ENCODE measurements around the gene HIGD2B.
"Not testable (repeated sequence)": the region's sequence is repeated elsewhere in the genome, so short reads cannot be mapped to it uniquely, and the experiment has no call there.

HIGD2B gene

GRCh38 chr15:72648631-72649253, 37.2 kb downstream of the HIGD2B start:
- not testable (repeated sequence) for H3K4me1 ChIP-seq; DNase-seq; H3K4me3 ChIP-seq (ENCODE audit: low read depth, low read length); H3K27me3 ChIP-seq; H3K9me3 ChIP-seq; H3K36me3 ChIP-seq

- not testable (repeated sequence) for DNase-seq, H3K9me3 ChIP-seq
Observed at GRCh38 chr15:72642271-72642670, 43.7 kb downstream of the HIGD2B start.

GRCh38 chr15:72639759-72640483, 46.1 kb downstream of the HIGD2B start:
- H3K36me3 ChIP-seq; DNase-seq; H3K4me3 ChIP-seq (ENCODE audit: low read depth, low read length); H3K4me1 ChIP-seq; H3K27me3 ChIP-seq; H3K9me3 ChIP-seq: not testable (repeated sequence)

More at GRCh38 chr15:72642271-72642670, 43.7 kb downstream of the HIGD2B start:
- H3K4me3 ChIP-seq (ENCODE audit: low read depth, low read length); H3K27me3 ChIP-seq; H3K4me1 ChIP-seq; H3K36me3 ChIP-seq: not testable (repeated sequence)

- not testable (repeated sequence) for H3K36me3 ChIP-seq, H3K9me3 ChIP-seq, H3K27me3 ChIP-seq, H3K4me1 ChIP-seq
- peak; percentile 75 for DNase-seq
- H3K4me3 ChIP-seq (ENCODE audit: low read depth, low read length): peak overlapping the region; percentile 41
Observed at GRCh38 chr15:72636519-72637282, 49.3 kb downstream of the HIGD2B start.

- not testable (repeated sequence) for H3K4me1 ChIP-seq; H3K27me3 ChIP-seq; H3K9me3 ChIP-seq; H3K36me3 ChIP-seq; DNase-seq; H3K4me3 ChIP-seq (ENCODE audit: low read depth, low read length)
Observed at GRCh38 chr15:72629068-72629570, 56.9 kb downstream of the HIGD2B start.

DNA sequence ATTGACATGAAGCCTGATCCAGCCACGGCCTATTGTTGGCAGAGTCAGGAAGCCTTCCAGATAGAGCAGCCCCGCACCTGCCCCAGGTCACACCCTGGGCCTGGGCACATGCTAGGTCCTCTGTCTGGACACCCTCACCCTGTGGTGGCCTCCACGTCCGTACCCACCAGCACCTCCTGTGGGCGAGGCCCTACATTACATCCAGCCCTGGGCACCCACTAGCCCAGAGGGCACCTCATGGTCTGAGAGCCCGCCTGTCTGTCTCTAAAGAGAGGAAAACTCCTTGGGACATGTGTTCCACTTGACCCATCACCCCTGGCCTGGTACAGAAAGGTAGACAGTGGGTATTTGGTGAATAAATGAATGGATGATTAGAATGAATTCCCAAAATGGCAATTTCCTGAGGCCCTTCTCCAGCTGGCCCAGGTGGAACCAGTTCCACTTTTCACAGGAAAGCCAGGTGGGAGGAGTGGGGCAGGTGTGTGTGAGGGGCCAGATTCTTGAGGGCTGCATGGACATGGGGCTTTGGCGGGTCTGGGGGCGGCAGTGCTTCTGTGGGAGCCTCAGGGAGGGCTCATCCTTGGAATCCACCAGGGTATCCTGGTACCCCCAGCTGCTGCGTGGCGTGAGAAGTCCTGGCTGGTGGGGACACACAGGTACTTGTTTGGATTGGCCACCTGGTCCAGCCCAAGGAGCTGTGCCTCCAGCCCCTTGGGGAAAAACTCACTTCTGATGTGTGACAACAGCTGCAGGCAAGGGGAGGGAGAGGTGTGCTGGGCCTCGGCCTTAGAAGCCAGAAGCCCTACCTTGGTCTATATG, 57.5 kb downstream of the HIGD2B start:
- H3K4me3 ChIP-seq (ENCODE audit: low read depth, low read length); H3K4me1 ChIP-seq; DNase-seq; H3K9me3 ChIP-seq; H3K36me3 ChIP-seq; H3K27me3 ChIP-seq: not testable (repeated sequence)
- TF ChIP-seq CTCF (IDR thresholded peaks at IDR 0.05; ENCODE audit: low read depth, low read length): peak; percentile 10; the same call in 1 of the 2 replicates

GRCh38 chr15:72626153-72626552, 59.8 kb downstream of the HIGD2B start:
- not testable (repeated sequence) for DNase-seq; H3K4me3 ChIP-seq (ENCODE audit: low read depth, low read length); H3K36me3 ChIP-seq; H3K27me3 ChIP-seq; H3K4me1 ChIP-seq; H3K9me3 ChIP-seq
